SHP77 (cell line): ENCODE measurements around the gene ADGRL1.
"Not testable (repeated sequence)": the region's sequence is repeated elsewhere in the genome, so short reads cannot be mapped to it uniquely, and the experiment has no call there.

Experiments used
- DNase-seq, 2 experiments: peaks; one replicate each; lab custom pipeline; 2025; lab: John Stamatoyannopoulos, UW

The ADGRL1 gene

GRCh38 chr19:14189415-14189814 is 16.6 kb downstream of the ADGRL1 start:
- no peak for DNase-seq

DNA sequence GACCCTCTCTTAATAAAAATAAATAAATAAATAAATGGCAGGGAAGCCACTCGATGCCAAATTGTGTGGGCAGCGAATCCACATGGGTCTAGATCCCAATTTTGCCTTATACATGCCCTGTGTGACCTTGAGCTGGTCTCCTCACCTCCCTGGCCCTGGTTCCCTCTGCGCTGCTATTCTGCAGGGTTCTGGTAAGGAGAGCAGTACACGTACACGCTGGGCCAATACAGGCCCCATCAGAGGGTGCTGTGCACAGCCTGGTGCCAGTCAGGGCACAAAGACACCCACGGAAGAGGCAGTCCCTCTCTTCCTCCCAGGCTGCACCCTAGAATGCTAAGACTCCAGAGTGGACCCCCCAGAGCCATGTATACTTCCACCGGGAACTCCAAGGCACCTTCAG is 17.9 kb downstream of the ADGRL1 start:
- DNase-seq, result not testable (repeated sequence)

GRCh38 chr19:14187561-14187960 is 18.4 kb downstream of the ADGRL1 start:
- DNase-seq, result no peak

- not testable (repeated sequence) for DNase-seq
Measured at GRCh38 chr19:14186684-14187083, 19.3 kb downstream of the ADGRL1 start.

GRCh38 chr19:14185691-14186090 is 20.3 kb downstream of the ADGRL1 start:
- not testable (repeated sequence) for DNase-seq

DNA sequence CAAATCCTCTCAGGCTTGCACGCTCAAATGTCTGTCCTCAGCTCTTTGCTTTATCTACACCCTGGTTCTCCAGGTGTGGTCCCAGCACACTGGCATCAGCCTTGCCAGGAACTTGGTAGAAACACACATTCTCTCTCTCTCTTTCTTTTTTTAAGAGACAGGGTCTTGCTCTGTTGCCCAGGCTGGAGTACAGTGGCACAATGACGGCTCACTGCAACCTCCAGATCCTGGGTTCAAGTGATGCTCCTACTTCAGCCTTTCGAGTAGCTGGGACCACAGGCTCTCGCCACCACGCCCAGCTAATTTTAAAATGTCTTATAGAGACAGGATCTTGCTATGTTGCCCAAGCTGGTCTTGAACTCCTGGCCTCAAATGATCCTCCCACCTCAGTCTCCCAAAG is 20.8 kb downstream of the ADGRL1 start:
- no peak for DNase-seq

DNA sequence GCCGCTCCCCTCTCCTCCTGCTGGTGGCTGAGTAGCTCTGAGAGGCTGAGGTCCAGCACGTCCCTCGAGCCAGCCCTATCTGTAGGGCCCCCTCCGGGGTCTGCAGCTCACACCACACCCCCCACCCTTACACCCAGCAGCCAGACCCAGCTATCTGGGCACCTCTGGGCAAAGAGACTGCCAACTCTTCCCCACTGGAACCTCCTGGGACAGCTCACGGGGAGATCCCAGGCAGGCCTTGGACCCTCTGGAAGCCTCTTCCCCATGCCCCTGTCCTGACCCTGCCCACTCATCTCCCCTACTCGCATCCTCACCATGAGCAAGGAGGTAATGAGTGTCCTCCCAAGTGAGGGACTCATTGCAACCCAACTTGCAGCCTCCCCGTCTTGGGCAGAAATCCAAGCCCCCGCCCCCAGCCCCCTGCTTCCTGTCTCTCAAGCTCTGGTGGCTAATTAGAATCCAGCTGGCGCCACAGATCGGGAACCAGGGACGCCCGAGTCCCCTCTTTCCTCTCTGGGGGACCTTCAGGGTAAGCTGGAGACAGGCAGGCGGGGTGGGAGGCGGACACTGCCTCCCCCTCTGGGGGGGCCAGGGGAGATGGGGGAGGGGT is 22.1 kb downstream of the ADGRL1 start:
- no peak for DNase-seq

DNA sequence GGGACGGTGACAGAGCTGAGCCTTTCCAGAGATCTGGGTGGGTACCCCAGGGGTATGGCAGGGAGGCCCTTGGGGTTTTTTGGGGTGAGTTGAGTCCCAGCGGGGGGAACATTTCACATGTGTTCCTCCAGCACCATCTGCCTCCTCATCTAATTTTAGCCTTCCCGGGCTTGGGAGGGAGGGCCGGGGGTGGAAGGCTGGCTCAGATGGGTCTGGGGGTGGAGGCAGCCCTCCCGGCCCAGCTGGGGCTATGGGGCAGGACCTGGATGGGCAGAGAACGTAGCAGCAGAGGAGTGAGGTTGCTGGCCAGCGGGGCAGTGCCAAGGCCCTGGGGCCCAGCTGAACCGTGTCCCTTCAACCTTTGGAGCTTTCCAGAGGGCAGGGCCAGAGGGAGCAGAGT is 23.5 kb downstream of the ADGRL1 start:
- DNase-seq, result no peak

DNA sequence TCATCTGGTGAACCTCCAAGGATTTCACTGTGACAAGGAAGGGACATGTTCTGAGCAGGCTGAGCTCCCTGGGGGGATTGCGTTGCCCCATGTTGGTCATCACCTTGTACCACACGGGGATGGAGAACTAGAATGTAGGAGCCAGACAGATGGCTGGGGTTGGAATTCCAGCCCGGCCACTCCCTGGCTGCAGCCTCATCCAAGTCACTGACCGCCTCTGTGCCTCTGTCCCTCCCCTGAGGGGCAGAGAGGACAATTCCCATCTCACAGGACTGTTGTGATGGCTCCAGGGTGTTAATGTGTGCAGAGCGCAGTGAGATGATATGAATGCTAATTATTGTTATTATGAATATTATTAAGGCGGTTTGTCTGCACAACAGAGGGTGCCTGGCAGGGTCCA is 24.1 kb downstream of the ADGRL1 start:
- DNase-seq, result no peak

DNA sequence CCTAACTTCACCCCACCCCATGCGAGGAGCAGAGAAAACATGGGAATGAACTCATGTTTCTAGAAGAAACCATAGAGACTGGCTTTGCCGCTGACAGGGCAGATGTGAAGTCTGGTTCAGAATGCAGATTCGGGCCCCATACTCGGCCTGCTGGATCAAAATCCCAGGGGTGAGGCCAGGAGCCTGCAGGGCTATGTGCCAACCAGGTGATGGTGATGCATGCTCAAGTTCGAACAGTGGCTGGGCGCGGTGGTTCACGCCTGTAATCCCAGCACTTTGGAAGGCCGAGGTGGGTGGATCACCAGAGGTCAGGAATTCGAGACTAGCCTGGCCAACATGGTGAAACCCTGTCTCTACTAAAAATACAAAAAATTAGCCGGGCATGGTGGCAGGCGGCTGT is 24.8 kb downstream of the ADGRL1 start:
- not testable (repeated sequence) for DNase-seq

DNA sequence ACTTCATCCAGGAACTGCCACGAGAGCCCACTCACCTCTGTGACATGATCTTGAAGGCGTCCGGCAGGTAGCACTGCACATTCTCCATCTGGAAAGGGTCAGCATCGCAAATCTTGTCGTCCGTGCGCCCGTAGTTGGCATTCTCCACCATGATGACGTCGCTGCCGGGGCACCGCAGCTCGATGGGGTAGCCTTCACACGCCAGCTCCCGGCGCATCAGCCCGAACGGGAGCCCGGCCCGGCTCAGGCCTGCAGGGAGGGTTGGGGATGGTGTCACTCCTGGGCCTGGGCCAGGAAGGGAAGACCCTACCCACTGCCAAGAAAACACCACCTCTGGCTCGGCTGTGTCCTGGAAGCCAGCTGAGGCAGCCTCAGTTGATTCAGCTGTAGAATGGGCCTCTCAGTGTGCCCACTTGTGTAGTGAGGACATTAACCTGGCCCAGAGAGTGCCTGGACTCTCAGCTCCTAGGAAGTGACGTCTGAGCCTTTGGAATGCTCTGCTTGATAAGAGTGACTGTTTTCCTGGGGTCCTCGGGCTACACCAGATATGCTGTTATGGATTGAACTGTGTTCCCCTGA is 28.4 kb downstream of the ADGRL1 start:
- DNase-seq, result no peak

GRCh38 chr19:14175351-14175792 is 30.6 kb downstream of the ADGRL1 start:
- no peak for DNase-seq

DNA sequence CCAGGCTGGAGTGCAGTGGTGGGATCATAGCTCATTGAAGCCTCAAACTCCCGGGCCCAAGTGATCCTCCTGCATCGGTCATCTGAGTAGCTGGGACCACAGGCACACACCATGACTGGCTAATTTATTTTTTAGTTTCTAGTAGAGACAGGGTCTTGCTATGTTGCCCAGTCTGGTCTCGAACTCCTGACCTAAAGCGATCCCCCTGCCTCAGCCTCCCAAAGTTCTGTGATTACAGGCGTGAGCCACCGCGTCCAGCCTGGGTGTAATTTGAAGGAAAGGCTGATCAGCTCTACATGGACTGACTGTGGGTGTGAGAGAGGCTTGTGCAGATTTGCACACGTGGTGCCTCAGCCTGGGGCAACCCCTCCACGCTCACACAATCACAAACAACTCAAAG is 31.1 kb downstream of the ADGRL1 start:
- DNase-seq, result no peak

DNA sequence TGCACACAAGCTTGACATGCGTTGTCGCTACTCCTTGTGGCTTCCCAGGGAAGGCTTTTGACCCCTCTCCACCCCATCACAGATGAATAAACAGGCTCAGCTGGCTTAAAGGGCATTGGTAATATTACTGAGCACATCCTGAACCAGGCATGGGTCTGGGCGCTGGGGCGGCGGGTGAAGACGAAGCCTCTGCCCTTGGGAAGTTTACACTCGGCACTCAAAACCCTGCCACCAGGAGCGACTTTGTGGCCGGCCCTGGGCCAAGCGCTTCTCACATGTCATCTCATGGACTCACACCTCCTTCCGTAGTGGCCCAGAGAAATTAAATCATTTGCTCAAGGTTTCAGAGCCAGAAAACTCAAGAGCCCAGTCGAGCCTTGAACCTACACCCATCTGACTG is 37.0 kb downstream of the ADGRL1 start:
- no peak for DNase-seq

GRCh38 chr19:14168259-14168972 is 37.6 kb downstream of the ADGRL1 start:
- DNase-seq, result no peak

DNA sequence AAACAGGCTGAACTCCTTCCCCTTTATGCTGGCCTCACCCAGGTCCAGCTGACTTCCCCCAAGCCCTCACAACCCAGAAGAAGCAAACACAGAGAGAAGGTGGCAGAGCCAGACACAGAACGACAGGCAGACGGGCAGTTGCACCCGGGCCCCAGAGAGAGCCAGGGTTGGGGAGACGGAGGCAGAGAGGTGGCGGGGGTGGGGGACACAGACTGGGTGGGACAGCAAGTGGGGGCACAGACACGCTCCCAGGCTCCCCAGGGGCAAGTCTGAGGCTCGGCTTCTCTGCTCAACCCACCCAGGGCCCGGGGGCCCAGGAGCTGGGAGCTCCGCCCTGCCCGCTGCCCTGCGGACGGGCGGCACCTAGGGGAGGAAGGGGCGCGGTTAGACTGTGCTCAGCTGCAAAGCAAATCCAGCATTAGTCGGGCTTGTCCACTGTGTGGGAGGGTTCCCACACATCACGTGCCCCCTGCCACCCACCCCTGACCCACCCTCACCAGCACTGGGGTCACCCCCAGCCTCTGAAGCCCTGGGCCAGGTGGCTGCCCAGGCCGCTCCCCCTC is 38.3 kb downstream of the ADGRL1 start:
- DNase-seq, result no peak

DNA sequence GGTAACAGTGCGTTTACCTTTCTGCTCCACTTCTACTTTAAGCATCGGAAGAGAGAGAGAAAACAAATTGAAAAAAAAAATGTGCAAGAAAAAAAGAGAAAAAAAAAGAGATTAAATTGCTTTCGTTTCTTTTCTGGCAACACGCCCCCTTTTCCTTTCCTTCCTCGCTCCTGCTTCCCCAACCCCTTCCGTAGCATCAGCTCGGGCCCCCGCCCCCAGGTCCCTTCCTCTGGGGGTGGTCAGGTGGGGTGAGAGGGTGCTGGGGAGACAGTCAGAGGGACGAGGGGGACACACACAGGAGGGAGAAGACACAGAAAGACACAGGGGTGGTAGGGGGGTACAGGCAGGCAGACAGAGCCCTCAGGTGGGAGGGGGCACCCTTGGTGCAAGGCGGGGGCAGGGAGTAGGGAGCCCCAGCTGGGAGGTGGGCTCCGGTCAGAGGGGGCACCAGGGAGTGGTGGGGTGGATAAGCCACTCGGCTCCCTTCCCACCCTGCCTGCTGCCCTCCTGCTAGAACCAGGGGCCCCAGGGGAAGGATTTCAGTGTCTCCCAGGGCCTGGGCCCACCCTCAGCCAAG is 38.9 kb downstream of the ADGRL1 start:
- DNase-seq, result no peak

GRCh38 chr19:14165990-14166830 is 39.8 kb downstream of the ADGRL1 start:
- DNase-seq, result no peak

GRCh38 chr19:14164724-14165493 is 41.1 kb downstream of the ADGRL1 start:
- no peak for DNase-seq

DNA sequence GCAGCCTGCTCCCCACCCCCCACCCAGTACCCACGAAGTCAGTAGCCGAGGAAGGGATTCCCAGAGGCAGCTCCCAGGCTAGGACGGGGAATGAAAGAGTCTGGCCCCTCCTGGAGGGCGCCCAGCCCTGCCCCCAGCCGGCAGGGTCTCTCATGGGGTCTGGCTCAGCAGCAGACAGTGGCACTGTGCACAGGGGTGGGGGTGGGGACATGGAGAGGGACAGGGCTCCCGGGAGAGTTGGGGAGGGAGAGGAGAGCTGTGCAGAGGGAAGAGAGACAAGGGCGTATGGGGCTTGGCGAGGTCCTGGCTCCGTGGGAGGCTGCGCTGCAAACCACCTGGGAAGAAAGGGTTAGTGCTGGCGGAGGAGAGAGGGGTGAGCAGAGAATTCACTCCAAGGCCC is 41.9 kb downstream of the ADGRL1 start:
- no peak for DNase-seq

DNA sequence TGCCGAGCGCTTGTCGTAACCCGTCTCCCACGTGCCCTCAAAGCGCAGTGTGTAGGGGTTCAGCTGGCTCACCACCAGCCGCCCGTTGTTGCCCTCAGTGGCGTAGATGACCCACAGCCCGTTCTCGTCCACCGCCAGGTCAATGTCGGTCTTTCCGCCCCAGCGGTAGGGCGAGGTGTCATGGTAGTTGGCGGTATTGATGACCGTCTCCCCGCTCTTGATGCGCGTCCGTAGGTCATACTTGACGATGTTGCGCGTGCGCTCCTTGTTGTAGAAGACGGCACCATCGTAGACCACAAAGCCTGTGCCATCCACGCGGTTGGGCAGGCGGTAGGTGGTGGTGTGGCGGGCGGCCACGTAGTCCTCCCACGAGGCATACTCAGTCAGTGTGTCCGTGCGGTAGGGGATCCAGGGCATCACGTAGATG is 43.1 kb downstream of the ADGRL1 start:
- DNase-seq, result no peak
